Left forelimb (tissue), 1 donor: ENCODE measurements around the gene ZGRF1.
"Not testable (repeated sequence)": the region's sequence is repeated elsewhere in the genome, so short reads cannot be mapped to it uniquely, and the experiment has no call there.

Experiments
- DNase-seq: peaks from one replicate; pipeline ENCODE4 v3.0.0-alpha.2; 2018; ENCODE audit warnings: low spot score

ZGRF1 gene

DNA sequence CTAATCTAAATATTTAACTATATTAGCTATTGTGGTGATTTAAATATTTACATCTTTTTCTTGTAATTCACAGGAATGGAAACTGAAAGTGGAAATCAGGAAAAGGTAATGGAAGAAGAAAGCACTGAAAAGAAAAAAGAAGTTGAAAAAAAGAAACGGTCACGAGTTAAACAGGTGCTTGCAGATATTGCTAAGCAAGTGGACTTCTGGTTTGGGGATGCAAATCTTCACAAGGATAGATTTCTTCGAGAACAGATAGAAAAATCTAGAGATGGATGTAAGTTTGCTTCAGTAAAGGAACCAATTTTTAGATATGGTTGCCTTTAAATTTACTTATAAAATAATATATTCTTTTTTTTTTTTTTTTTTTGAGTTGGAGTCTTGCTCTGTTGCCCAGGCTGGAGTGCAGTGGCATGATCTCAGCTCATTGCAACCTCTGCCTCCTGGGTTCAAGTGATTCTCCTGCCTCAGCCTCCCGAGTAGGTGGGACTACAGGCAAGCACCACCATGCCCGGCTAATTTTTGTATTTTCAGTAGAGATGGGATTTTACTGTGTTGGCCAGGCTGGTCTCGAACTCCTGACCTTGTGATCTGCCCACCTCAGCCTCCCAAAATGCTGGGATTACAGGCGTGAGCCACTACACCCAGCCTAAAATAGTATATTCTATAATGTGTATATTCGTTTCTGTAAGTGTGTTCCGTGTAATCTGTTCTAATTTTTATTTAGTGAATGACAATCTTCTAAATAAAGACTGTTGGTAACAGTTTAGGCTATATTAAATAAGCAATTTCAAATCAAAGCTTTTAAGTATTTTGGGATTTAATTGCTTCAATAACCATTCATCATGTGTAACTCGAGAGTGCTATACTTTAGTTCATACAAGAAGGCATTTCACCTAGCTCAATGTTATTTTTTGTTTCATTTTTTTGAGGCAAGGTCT lies 8.2 kb upstream of the ZGRF1 start:
- DNase-seq: not testable (repeated sequence)

- DNase-seq: no peak
Observed at GRCh38 chr4:112642526-112642925, 5.8 kb upstream of the ZGRF1 start.

DNA sequence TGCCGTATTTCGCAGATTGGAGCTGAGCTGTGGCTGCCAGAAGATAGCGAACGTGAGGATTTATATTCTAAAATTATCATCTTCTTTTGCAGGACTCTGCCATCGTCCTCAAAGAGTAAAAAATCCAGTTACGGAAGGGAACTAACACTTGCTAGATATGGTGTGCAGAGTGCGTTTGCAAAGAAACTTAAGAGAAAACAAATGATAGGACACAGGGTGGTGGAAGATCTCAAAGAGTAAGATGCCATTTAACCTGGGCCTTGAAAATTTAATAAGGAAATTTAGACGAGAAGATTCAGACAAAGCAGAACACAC lies 800 bp upstream of the ZGRF1 start:
- no peak for DNase-seq

GRCh38 chr4:112633477-112634235 lies 3.1 kb downstream of the ZGRF1 start:
- DNase-seq: no peak

DNA sequence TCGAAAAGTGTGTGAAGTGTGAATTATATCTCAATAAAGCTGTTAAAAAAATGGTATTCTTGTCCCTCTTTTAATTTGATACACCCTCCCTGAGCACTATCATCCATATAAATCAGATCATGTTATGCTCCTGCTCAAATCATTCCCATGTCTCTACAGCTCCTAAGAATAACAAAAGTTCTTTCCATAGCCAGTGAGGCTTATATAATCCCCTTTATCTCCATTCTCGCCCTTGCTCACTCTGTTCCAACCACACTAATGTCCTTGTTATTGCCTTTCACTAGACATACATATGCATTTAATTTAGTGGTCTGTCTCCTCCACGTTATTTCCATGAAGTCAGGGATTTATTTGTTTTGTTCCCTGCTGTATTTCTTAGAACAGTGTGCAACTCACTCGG lies 10.5 kb downstream of the ZGRF1 start:
- no peak for DNase-seq

- DNase-seq: no peak
Observed at GRCh38 chr4:112616984-112617383, 19.7 kb downstream of the ZGRF1 start.

- DNase-seq: not testable (repeated sequence)
Observed at GRCh38 chr4:112612814-112613213, 23.9 kb downstream of the ZGRF1 start.

DNA sequence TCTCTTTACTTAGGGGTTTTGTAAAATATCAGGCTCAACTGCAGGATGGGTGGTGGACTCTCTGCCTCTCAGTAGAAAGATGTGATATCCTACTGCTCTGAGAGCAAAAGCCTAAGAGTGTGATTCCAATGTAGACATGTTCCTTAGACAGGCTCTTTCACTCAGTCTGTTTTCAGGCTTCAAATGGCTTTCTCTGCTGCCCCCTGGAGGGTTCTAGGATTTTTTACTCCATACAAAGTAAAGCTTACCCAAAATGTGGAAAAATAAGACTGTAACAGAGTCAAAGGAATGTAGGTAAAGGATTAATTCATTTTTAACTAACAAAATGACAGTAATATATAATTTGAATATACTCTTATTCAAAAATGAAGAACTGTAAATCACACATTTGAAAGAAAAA lies 32.1 kb downstream of the ZGRF1 start:
- DNase-seq: no peak

DNA sequence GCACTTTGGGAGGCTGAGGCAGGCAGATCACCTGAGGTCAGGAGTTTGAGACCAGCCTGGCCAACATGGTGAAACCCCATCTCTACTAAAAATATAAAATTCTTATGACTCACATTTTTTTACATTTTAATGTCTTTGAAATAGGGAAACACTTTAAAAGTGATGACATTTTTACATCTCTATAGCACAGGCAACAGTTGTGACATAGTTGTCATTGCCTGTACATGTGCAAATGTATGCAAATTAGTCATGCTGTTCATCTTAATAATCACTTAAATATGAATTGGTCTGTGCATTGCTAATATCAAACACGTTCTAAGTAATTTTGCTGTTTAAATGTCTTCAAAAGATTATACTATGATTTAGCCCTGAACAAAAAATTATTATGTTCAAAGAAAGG lies 41.7 kb downstream of the ZGRF1 start:
- DNase-seq: no peak

DNA sequence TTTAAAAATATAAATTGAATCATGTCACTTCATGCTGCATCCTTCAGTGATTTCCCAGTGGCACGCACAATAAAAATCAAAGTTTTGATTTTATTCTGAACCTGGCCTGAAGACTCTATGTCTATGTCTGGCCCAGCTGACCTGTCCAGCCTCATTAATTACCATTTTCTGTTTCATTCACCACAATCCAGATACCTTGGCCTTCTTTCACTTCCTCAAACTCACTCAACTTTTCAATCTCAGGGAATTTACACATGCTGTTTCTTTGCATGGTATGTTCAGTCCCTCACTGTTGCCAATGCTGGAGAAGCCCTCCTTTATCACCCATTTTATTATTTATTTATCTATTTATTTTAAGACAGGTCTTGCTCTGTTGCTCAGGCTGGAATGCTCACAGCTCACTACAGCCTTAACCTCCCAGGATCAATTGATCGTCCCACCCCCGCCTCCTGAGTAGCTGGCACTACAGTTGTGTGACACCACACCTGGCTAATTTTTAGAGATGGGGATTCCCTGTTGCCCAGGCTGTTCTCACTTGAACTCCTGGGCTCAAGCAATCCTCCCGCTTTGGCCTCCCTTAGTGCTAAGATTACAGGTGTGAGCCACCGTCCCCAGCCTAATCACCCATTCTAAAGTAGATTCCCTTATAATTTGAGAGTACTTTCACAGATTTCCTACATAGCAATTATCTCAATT lies 43.1 kb downstream of the ZGRF1 start:
- no peak for DNase-seq

- no peak for DNase-seq
Observed at GRCh38 chr4:112592717-112593116, 44.0 kb downstream of the ZGRF1 start.

- DNase-seq: no peak
Observed at GRCh38 chr4:112591593-112591992, 45.1 kb downstream of the ZGRF1 start.

DNA sequence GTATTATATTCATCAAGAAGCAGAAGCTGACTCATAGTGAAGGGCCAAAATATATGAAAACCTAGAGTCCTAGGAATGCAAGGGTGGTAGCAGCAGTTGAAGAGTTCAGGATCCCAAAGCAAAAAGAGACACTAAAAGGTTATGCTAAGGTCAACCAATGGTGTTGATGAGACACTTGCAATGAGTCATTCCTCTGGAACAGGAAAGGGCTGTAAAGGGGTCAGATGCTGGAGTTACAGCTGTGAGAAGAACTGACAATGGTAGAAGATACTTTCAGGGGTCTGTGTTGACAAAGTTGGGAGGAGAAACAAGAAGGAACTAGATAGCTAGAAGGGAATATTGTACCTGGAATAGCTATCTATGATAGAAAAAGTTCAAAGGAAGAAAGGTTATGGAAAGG lies 47.5 kb downstream of the ZGRF1 start:
- DNase-seq: no peak

- no peak for DNase-seq
Observed at GRCh38 chr4:112585977-112586736, 50.6 kb downstream of the ZGRF1 start.

DNA sequence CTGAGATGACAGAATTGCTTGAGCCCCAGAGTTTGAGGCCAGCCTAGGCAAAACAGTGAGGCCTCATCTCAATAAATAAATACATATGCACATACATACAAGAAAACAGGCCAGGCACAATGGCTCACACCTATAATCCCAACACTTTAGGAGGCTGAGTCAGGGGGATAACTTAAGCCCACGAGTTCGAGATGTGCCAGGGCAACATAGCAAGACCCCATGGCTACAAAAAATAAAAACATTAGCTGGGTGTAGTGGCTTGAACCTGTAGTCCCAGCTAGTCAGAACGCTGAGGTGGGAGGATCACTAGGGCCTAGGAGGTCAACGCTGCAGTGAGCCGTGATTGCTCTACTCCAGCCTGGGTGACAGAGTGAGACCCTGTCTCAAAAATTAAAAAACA lies 69.2 kb downstream of the ZGRF1 start:
- no peak for DNase-seq

- DNase-seq: no peak
Observed at GRCh38 chr4:112564706-112565270, 71.9 kb downstream of the ZGRF1 start.

DNA sequence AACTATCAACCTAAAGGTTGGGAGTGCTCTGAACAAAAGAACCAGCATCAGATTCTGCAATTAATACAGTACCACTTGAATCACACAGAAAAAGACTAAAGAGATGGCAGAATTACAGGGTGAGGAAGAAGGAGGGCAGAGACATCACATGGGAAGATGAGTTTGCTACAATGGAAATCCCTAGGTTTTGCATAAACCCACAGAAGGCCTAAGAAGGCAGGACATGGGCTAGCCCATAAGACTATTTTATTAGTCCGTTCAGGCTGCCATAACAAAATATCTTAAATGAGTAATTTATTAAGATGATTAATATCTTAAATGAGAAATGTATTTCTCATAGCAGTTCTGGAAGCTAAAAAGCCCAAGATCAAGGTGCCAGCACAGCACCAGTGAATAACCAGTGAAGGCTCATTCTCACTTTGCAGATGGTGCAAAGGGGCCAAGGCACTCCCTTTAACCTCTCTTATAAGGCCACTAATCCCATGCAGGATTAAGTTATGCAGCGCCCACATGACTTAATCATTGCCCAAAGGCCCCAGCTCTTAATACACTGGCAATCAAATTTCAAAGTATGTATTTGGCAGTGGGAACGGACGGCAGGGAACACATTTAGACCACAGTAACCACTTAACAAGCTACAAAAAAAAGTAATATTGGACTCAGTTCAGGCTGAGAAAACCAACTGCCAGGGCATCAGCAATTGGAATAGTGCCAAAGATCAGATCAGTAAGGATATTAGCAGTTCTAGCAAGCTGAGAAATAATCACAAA lies 73.1 kb downstream of the ZGRF1 start:
- DNase-seq: no peak

DNA sequence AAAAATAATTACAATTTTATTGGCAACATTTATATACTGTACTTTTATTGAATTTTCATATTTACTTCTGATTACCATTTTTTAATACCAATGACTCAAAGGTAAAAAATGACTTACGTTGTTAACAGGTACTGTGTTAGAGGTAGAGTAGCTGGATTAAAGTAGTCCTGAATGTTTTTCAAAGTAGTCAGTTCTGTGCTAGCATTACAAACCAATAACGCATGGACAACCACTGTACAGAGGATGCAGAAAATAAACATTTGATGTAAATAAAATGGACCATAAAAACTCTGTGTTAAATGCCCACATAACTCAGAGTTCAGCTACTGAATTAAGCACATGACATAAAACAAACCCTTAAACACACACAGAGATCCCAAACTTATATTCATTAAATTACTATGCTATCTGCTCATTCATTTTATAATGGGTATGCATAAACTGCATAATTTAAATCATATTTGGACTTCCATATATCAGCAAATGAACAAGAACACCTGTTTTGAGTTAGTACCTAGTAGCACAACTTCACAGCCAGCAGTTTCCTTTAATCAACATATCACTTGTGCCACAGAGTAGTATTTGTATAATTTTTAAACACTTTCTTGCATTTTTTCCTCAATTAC lies 74.3 kb downstream of the ZGRF1 start:
- DNase-seq: no peak

DNA sequence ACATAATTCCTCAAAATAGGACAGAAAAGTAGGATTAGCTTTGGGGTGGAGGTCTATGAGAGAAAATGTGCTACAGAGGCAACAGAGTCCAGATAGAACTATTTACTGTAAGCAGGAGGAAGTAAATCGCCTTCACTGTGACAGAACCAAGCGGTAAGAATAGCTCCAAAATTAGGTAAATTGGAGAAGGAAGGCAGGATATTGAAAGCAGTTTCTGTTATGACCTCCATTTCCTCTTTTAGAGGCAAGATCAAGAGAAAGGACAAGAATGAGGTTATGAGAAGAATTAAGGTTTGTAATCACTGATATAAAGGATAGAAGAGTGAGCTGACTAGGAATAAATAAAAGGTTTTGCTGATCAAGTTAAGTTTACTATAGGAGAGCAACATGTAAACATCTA lies 76.6 kb downstream of the ZGRF1 start:
- no peak for DNase-seq

GRCh38 chr4:112559053-112559452 lies 77.7 kb downstream of the ZGRF1 start:
- DNase-seq: no peak
